Measurements from ENCODE around the gene CACNA1H.

The CACNA1H gene

GRCh38 chr16:1142911-1143310 lies 10.0 kb upstream of the CACNA1H start:
- Histone ChIP-seq H4K91ac (ENCODE audit: low read length) (no peak overlapping the region), H2BK12ac (ENCODE audit: low read length in 2 of 2) (no peak overlapping the region), H3K36me3 (ENCODE audit: control insufficient read depth in 1 of 2, insufficient read depth in 2 of 2, low read depth in 1 of 2, low read length in 2 of 2) (no peaks in the 10 kb centered on the region), H2AFZ (ENCODE audit: low read depth, low read length) (no peak overlapping the region), H3K27me3 (ENCODE audit: control insufficient read depth in 1 of 2, insufficient read depth in 1 of 2, low read length in 2 of 2) (peaks cover 44 to 58% of the 10 kb centered on the region in 2 experiments), H3K9me3 (ENCODE audit: control insufficient read depth, low read length) (peaks cover 3% of the 10 kb centered on the region), H3K79me1 (replicated peaks; ENCODE audit: low read length, poor library complexity, severe bottlenecking) (no peaks in the 10 kb centered on the region), H3K9ac (ENCODE audit: low read length) (no peak overlapping the region), H2BK5ac (ENCODE audit: low read depth, low read length, poor library complexity, severe bottlenecking) (no peak overlapping the region), H2AK5ac (ENCODE audit: low read length, severe bottlenecking) (no peak overlapping the region), H2BK120ac (ENCODE audit: low read depth, low read length) (no peak overlapping the region), H3K4me3 (ENCODE audit: insufficient read depth in 1 of 2, low read depth in 1 of 2, low read length in 2 of 2) (no peak overlapping the region), H3K18ac (ENCODE audit: low read depth in 1 of 2, low read length in 2 of 2) (no peak overlapping the region), H3K27ac (ENCODE audit: low read length, poor library complexity, severe bottlenecking) (no peak overlapping the region), H3K4me2 (ENCODE audit: low read length, poor library complexity, severe bottlenecking) (no peak overlapping the region), H4K8ac (ENCODE audit: low read length) (no peak overlapping the region), H3K23ac (ENCODE audit: low read length in 2 of 2) (no peak overlapping the region), H2BK15ac (ENCODE audit: low read depth, poor library complexity, severe bottlenecking) (no peak overlapping the region), H3K4me1 (ENCODE audit: control insufficient read depth, insufficient read depth, low read depth, low read length) (peaks cover 23% of the 10 kb centered on the region), H3K14ac (ENCODE audit: low read length in 2 of 2) (no peak overlapping the region), H3K4ac (ENCODE audit: low read depth in 1 of 2, low read length in 2 of 2) (no peak overlapping the region)
- 86% methylated on average over 18 of the region's 19 CpGs for WGBS
- DNase-seq = no peak

- H3K4ac ChIP-seq (ENCODE audit: low read depth in 1 of 2, low read length in 2 of 2) = no peak overlapping the region
- no peak overlapping the region for H2BK120ac ChIP-seq (ENCODE audit: low read depth, low read length)
- H2AK5ac ChIP-seq (ENCODE audit: low read length, severe bottlenecking) = no peak overlapping the region
- 87% methylated on average over 23 of the region's 23 CpGs for WGBS
- H3K79me1 ChIP-seq (replicated peaks; ENCODE audit: low read length, poor library complexity, severe bottlenecking) = no peaks in the 10 kb centered on the region
- H4K91ac ChIP-seq (ENCODE audit: low read length) = peak overlapping the region; percentile 21
- no peak overlapping the region for H2BK15ac ChIP-seq (ENCODE audit: low read depth, poor library complexity, severe bottlenecking)
- H3K4me2 ChIP-seq (ENCODE audit: low read length, poor library complexity, severe bottlenecking) = no peak overlapping the region
- peaks cover 23% of the 10 kb centered on the region for H3K4me1 ChIP-seq (ENCODE audit: control insufficient read depth, insufficient read depth, low read depth, low read length)
- peaks cover 44 to 68% of the 10 kb centered on the region in 2 experiments for H3K27me3 ChIP-seq (ENCODE audit: control insufficient read depth in 1 of 2, insufficient read depth in 1 of 2, low read length in 2 of 2)
- H2AFZ ChIP-seq (ENCODE audit: low read depth, low read length) = no peak overlapping the region
- H3K4me3 ChIP-seq (ENCODE audit: insufficient read depth in 1 of 2, low read depth in 1 of 2, low read length in 2 of 2) = peak overlapping the region in 1 of 2 experiments; percentile 11
- H2BK5ac ChIP-seq (ENCODE audit: low read depth, low read length, poor library complexity, severe bottlenecking) = no peak overlapping the region
- no peak overlapping the region for H3K27ac ChIP-seq (ENCODE audit: low read length, poor library complexity, severe bottlenecking)
- no peak for DNase-seq
- H3K9me3 ChIP-seq (ENCODE audit: control insufficient read depth, low read length) = peaks cover 3% of the 10 kb centered on the region
- no peak overlapping the region for H4K8ac ChIP-seq (ENCODE audit: low read length)
- H3K36me3 ChIP-seq (ENCODE audit: control insufficient read depth in 1 of 2, insufficient read depth in 2 of 2, low read depth in 1 of 2, low read length in 2 of 2) = no peaks in the 10 kb centered on the region
- H2BK12ac ChIP-seq (ENCODE audit: low read length in 2 of 2) = no peak overlapping the region
- no peak overlapping the region for H3K23ac ChIP-seq (ENCODE audit: low read length in 2 of 2)
- H3K14ac ChIP-seq (ENCODE audit: low read length in 2 of 2) = no peak overlapping the region
- no peak overlapping the region for H3K18ac ChIP-seq (ENCODE audit: low read depth in 1 of 2, low read length in 2 of 2)
- H3K9ac ChIP-seq (ENCODE audit: low read length) = no peak overlapping the region
Measured at GRCh38 chr16:1143761-1144450, 9.0 kb upstream of the CACNA1H start.

- Histone ChIP-seq H3K23ac (ENCODE audit: low read length in 2 of 2) (no peak overlapping the region), H3K9ac (ENCODE audit: low read length) (no peak overlapping the region), H3K4ac (ENCODE audit: low read depth in 1 of 2, low read length in 2 of 2) (no peak overlapping the region), H2BK15ac (ENCODE audit: low read depth, poor library complexity, severe bottlenecking) (no peak overlapping the region), H3K4me3 (ENCODE audit: insufficient read depth in 1 of 2, low read depth in 1 of 2, low read length in 2 of 2) (peak overlapping the region in 1 of 2 experiments; percentile 18), H4K91ac (ENCODE audit: low read length) (no peak overlapping the region), H3K9me3 (ENCODE audit: control insufficient read depth, low read length) (peaks cover 3% of the 10 kb centered on the region), H2BK5ac (ENCODE audit: low read depth, low read length, poor library complexity, severe bottlenecking) (no peak overlapping the region), H4K8ac (ENCODE audit: low read length) (no peak overlapping the region), H2AFZ (ENCODE audit: low read depth, low read length) (no peak overlapping the region), H2BK12ac (ENCODE audit: low read length in 2 of 2) (no peak overlapping the region), H3K79me1 (replicated peaks; ENCODE audit: low read length, poor library complexity, severe bottlenecking) (no peaks in the 10 kb centered on the region), H2AK5ac (ENCODE audit: low read length, severe bottlenecking) (no peak overlapping the region), H3K4me1 (ENCODE audit: control insufficient read depth, insufficient read depth, low read depth, low read length) (peaks cover 23% of the 10 kb centered on the region), H3K27ac (ENCODE audit: low read length, poor library complexity, severe bottlenecking) (no peak overlapping the region), H2BK120ac (ENCODE audit: low read depth, low read length) (no peak overlapping the region), H3K27me3 (ENCODE audit: control insufficient read depth in 1 of 2, insufficient read depth in 1 of 2, low read length in 2 of 2) (peaks cover 49 to 76% of the 10 kb centered on the region in 2 experiments), H3K4me2 (ENCODE audit: low read length, poor library complexity, severe bottlenecking) (peak overlapping the region; percentile 45), H3K14ac (ENCODE audit: low read length in 2 of 2) (no peak overlapping the region), H3K36me3 (ENCODE audit: control insufficient read depth in 1 of 2, insufficient read depth in 2 of 2, low read depth in 1 of 2, low read length in 2 of 2) (no peaks in the 10 kb centered on the region), H3K18ac (ENCODE audit: low read depth in 1 of 2, low read length in 2 of 2) (no peak overlapping the region)
- 86% methylated on average over 46 of the region's 46 CpGs for WGBS
- DNase-seq = no peak
Measured at GRCh38 chr16:1144476-1145382, 8.2 kb upstream of the CACNA1H start.
